CD14-positive monocyte (primary cell): ENCODE results near the gene RECQL5. TPM values are rescaled to one million over a fixed set of nuclear protein-coding genes. Genes with fewer than 3 reads are reported as not detected.
A peak's percentile ranks its signal among the peaks of the same experiment; 100 is the strongest.

Experiments used
- DNase-seq, 3 donors: peaks; one replicate each; pipeline ENCODE4 v3.0.0-alpha.2; 2011 to 2022
- H2AFZ ChIP-seq: 2 replicates; pipeline ENCODE4 v1.6.0; 2012; ENCODE audit warnings: mild to moderate bottlenecking, low read depth, low read length, inconsistent platforms; ENCODE audit not compliant: insufficient read depth, poor library complexity, severe bottlenecking
- H3K27ac ChIP-seq, 2 donors: 1 replicate in 1 of 2; 2 replicates in 1 of 2; pipeline ENCODE4 v1.5.1; 2012 to 2013; ENCODE audit warnings: low read length in 2 of 2, control low read depth in 1 of 2, inconsistent platforms in 1 of 2, low read depth in 1 of 2, mild to moderate bottlenecking in 1 of 2
- H3K27me3 ChIP-seq, 2 donors: one replicate each; pipeline versions ENCODE4 v1.6.0 to v1.6.1; 2011 to 2013; ENCODE audit warnings: low read length in 2 of 2; ENCODE audit not compliant: control insufficient read depth in 2 of 2, insufficient read depth in 2 of 2
- H3K36me3 ChIP-seq, 2 donors: replicated peaks in 1 of 2; 1 replicate in 1 of 2; 2 replicates in 1 of 2; pipeline versions ENCODE4 v1.5.1 to v1.6.1; 2012 to 2013; ENCODE audit warnings: low read length in 2 of 2, control low read depth in 1 of 2, inconsistent platforms in 1 of 2, mild to moderate bottlenecking in 1 of 2; ENCODE audit not compliant: insufficient read depth in 2 of 2, control insufficient read depth in 1 of 2
- H3K4me1 ChIP-seq, 2 donors: 1 replicate in 1 of 2; 2 replicates in 1 of 2; pipeline versions ENCODE4 v1.5.1 to v1.6.1; 2012 to 2013; ENCODE audit warnings: low read length in 2 of 2, control low read depth in 1 of 2, inconsistent platforms in 1 of 2, mild to moderate bottlenecking in 1 of 2, moderate library complexity in 1 of 2; ENCODE audit not compliant: insufficient read depth in 2 of 2, control insufficient read depth in 1 of 2
- H3K4me2 ChIP-seq: replicated peaks from 2 replicates; pipeline ENCODE3; 2012; ENCODE audit warnings: low read length, moderate library complexity, mild to moderate bottlenecking; ENCODE audit not compliant: poor library complexity, severe bottlenecking; ENCODE audit errors: extremely low read depth
- H3K4me3 ChIP-seq, 3 experiments: fragments of 200-600 bp in 1 of 3; sonication (generic) in 1 of 3; replicated peaks in 1 of 3; 1 replicate in 2 of 3; 2 replicates in 1 of 3; pipeline ENCODE4 v1.5.1; 2011 to 2013; ENCODE audit warnings: low read length in 3 of 3, mild to moderate bottlenecking in 3 of 3, control low read depth in 2 of 3, low read depth in 2 of 3, inconsistent platforms in 1 of 3, moderate library complexity in 1 of 3
- H3K79me2 ChIP-seq: 2 replicates; pipeline ENCODE4 v1.6.0; 2012; ENCODE audit warnings: mild to moderate bottlenecking, control low read depth, inconsistent platforms, low read length, moderate library complexity; ENCODE audit not compliant: insufficient read depth
- H3K9ac ChIP-seq: 2 replicates; pipeline ENCODE4 v1.6.0; 2017; ENCODE audit warnings: low read length, mild to moderate bottlenecking; ENCODE audit not compliant: insufficient read depth, poor library complexity, severe bottlenecking
- H3K9me3 ChIP-seq, 2 donors: replicated peaks in 1 of 2; 1 replicate in 1 of 2; 2 replicates in 1 of 2; pipeline versions ENCODE4 v1.5.1 to v1.6.1; 2012 to 2013; ENCODE audit warnings: low read length in 2 of 2, control low read depth in 1 of 2; ENCODE audit not compliant: control insufficient read depth in 1 of 2, insufficient read depth in 1 of 2
- H4K20me1 ChIP-seq: 2 replicates; pipeline ENCODE4 v1.6.0; 2012; ENCODE audit warnings: mild to moderate bottlenecking, low read length, control low read depth, moderate library complexity; ENCODE audit not compliant: insufficient read depth
- H3K27ac Mint-ChIP-seq, 7 donors: one replicate each; pipeline ENCODE4 v1.8.0; 2020; ENCODE audit warnings: mild to moderate bottlenecking in 7 of 7, mixed read lengths in 7 of 7, moderate library complexity in 6 of 7, inconsistent platforms in 2 of 7
- H3K27me3 Mint-ChIP-seq, 3 donors: one replicate each; pipeline ENCODE4 v1.8.0; 2021 to 2022; ENCODE audit warnings: low read depth in 3 of 3, mild to moderate bottlenecking in 3 of 3, mixed read lengths in 3 of 3, moderate library complexity in 3 of 3, inconsistent platforms in 1 of 3
- H3K36me3 Mint-ChIP-seq, 2 donors: one replicate each; pipeline ENCODE4 v1.8.0; 2020; ENCODE audit warnings: mixed read lengths in 2 of 2, inconsistent platforms in 1 of 2, mild to moderate bottlenecking in 1 of 2
- H3K4me1 Mint-ChIP-seq: one replicate; pipeline ENCODE4 v1.8.0; 2020; ENCODE audit warnings: mild to moderate bottlenecking, mixed read lengths
- H3K4me3 Mint-ChIP-seq, 2 donors: one replicate each; pipeline ENCODE4 v1.8.0; 2020; ENCODE audit warnings: mild to moderate bottlenecking in 2 of 2, mixed read lengths in 2 of 2, moderate library complexity in 1 of 2
- H3K9me3 Mint-ChIP-seq, 7 donors: one replicate each; pipeline ENCODE4 v1.8.0; 2020 to 2022; ENCODE audit warnings: mixed read lengths in 7 of 7, mild to moderate bottlenecking in 6 of 7, moderate library complexity in 6 of 7, inconsistent platforms in 2 of 7
- WGBS: methylation state at CpG from one replicate; pipeline ENCODE4 v1.1.5; 2013; ENCODE audit warnings: missing lambda C conversion rate; ENCODE audit not compliant: insufficient coverage; 5-methylcytosine and 5-hydroxymethylcytosine counted together
- intact Hi-C, 2 donors: fragments of 100-400 bp; cut with micrococcal nuclease; formaldehyde crosslinking; loops; one replicate each; pipeline versions ENCODE4 v1.15.0 to v1.15.1; 2023
- polyA plus RNA-seq, 3 donors: library from polyadenylated mRNA; depleted of rRNA in 1 of 3; unstranded in 2 of 3; stranded (reverse) in 1 of 3; fragments of 300-500 nt in 2 of 3; fragments of >200 nt in 1 of 3; fragmentation: Illumina TruSeq in 2 of 3; gene quantifications; 1 replicate in 2 of 3; 2 replicates in 1 of 3; pipeline ENCODE4 v1.2.3, GENCODE V29; 2012 to 2021
- TF ChIP-seq, protein P1 (sequence below): fragments of 200-600 bp; IDR thresholded peaks from one replicate; pipeline ENCODE4 v1.8.0; 2022; ENCODE audit warnings: antibody characterized with exemption, mild to moderate bottlenecking

Gene RECQL5
- polyA plus RNA-seq, 3 donors: 3.1 to 27.7 (median 4.4) TPM

DNA sequence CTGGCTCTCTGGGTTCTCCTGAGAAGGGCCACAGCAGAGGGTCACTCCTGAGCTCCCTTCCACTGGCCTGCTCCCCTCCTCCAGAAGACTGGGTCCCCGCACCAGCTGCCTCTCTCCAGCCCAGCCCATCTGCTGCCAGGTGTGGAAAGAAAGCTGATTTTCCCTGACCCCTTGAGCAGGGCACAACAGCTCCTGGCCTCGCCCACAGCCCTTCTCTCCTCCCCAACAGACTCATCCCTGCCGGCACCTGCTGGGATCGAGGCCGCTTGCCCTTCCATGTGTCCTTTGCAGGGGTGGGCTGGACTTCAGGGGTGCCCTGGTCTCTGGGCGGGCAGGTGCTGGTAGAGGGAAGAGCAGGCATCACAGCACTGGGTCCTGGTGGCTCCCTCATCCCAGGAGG lies 38.5 kb downstream of the RECQL5 start:
- WGBS: 90% methylated on average over 3 of the region's 6 CpGs
- no peak overlapping the region for H3K4me3 Mint-ChIP-seq
- peaks cover 30 to 59% of the 10 kb centered on the region in 2 donors for H3K36me3 Mint-ChIP-seq
- no peak overlapping the region for H3K27ac ChIP-seq
- H2AFZ ChIP-seq: no peak overlapping the region
- no peak overlapping the region for H3K9ac ChIP-seq
- H3K4me2 ChIP-seq: no peak overlapping the region
- TF ChIP-seq, protein P1, sequence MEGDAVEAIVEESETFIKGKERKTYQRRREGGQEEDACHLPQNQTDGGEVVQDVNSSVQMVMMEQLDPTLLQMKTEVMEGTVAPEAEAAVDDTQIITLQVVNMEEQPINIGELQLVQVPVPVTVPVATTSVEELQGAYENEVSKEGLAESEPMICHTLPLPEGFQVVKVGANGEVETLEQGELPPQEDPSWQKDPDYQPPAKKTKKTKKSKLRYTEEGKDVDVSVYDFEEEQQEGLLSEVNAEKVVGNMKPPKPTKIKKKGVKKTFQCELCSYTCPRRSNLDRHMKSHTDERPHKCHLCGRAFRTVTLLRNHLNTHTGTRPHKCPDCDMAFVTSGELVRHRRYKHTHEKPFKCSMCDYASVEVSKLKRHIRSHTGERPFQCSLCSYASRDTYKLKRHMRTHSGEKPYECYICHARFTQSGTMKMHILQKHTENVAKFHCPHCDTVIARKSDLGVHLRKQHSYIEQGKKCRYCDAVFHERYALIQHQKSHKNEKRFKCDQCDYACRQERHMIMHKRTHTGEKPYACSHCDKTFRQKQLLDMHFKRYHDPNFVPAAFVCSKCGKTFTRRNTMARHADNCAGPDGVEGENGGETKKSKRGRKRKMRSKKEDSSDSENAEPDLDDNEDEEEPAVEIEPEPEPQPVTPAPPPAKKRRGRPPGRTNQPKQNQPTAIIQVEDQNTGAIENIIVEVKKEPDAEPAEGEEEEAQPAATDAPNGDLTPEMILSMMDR: no peak
- DNase-seq: no peak
- H3K27me3 ChIP-seq: no peaks in the 10 kb centered on the region
- H3K4me1 ChIP-seq: peaks cover 5 to 6% of the 10 kb centered on the region in 2 donors
- H3K79me2 ChIP-seq: no peaks in the 10 kb centered on the region
- H3K4me3 ChIP-seq: no peak overlapping the region
- peaks cover 52% of the 10 kb centered on the region in 2 donors for H3K36me3 ChIP-seq
- H3K9me3 Mint-ChIP-seq: peaks cover 0 to 2% (median 0%) of the 10 kb centered on the region in 7 donors
- H3K4me1 Mint-ChIP-seq: peaks cover 5% of the 10 kb centered on the region
- peaks cover under 1 to 5% (median 3%) of the 10 kb centered on the region in 3 donors for H3K27me3 Mint-ChIP-seq
- peak overlapping the region in 3 of 7 donors; percentile 21 to 52 (median 41) for H3K27ac Mint-ChIP-seq
- H4K20me1 ChIP-seq: peaks cover 9% of the 10 kb centered on the region
- H3K9me3 ChIP-seq: no peaks in the 10 kb centered on the region
- intact Hi-C loops: no loop called here

DNA sequence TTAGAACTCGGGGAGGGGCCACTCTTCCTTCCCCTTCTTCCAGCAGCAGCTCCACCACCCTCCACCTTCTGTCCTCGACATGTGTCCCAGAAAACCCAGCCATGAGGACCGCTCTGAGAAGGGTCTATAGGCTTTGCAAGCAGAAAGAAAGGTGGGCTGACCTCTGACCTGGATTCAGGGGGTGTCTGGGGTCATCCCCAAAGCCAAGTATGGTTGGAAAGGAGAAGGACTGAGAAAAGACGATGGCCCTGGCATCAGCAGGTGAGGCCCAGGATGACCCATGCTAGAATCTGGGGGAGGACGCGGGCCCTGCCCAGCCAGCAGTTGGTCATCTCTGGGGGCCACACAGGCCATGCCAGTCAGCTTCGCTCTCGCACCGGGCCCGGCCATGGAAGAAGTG lies 39.9 kb downstream of the RECQL5 start:
- H3K27ac ChIP-seq: no peak overlapping the region
- H3K36me3 ChIP-seq: peaks cover 62% of the 10 kb centered on the region in 2 donors
- no peak for DNase-seq
- H3K27me3 ChIP-seq: no peaks in the 10 kb centered on the region
- H3K79me2 ChIP-seq: no peaks in the 10 kb centered on the region
- peaks cover 36 to 72% of the 10 kb centered on the region in 2 donors for H3K36me3 Mint-ChIP-seq
- H3K4me3 Mint-ChIP-seq: no peak overlapping the region
- H4K20me1 ChIP-seq: no peaks in the 10 kb centered on the region
- H3K4me2 ChIP-seq: no peak overlapping the region
- intact Hi-C loops: no loop called here
- TF ChIP-seq, protein P1: no peak
- H3K9me3 ChIP-seq: no peaks in the 10 kb centered on the region
- H3K4me3 ChIP-seq: no peak overlapping the region
- H3K27ac Mint-ChIP-seq: no peak overlapping the region
- WGBS: 97% methylated on average over 6 of the region's 10 CpGs
- H3K9ac ChIP-seq: no peak overlapping the region
- H2AFZ ChIP-seq: no peak overlapping the region
- peaks cover 0 to 2% (median 0%) of the 10 kb centered on the region in 7 donors for H3K9me3 Mint-ChIP-seq
- no peaks in the 10 kb centered on the region for H3K4me1 ChIP-seq
- H3K27me3 Mint-ChIP-seq: peaks cover 0 to 4% (median 3%) of the 10 kb centered on the region in 3 donors
- no peaks in the 10 kb centered on the region for H3K4me1 Mint-ChIP-seq
